Measurements from ENCODE around the gene WIPF3.

The WIPF3 gene

GRCh38 chr7:29815181-29816105, 9.1 kb downstream of the WIPF3 start:
- H3K27ac ChIP-seq = no peak overlapping the region
- DNase-seq (ENCODE audit: low spot score) = no peak
- ChIA-PET POLR2A (ENCODE audit: low non-redundant PET) (no interaction called here), CTCF (interaction anchor here (0.8 kb wide), 1 partner anchor 260 kb away, joined by 5 read pairs; no protein-coding TSS in a partner anchor)
- TF ChIP-seq, protein P1, sequence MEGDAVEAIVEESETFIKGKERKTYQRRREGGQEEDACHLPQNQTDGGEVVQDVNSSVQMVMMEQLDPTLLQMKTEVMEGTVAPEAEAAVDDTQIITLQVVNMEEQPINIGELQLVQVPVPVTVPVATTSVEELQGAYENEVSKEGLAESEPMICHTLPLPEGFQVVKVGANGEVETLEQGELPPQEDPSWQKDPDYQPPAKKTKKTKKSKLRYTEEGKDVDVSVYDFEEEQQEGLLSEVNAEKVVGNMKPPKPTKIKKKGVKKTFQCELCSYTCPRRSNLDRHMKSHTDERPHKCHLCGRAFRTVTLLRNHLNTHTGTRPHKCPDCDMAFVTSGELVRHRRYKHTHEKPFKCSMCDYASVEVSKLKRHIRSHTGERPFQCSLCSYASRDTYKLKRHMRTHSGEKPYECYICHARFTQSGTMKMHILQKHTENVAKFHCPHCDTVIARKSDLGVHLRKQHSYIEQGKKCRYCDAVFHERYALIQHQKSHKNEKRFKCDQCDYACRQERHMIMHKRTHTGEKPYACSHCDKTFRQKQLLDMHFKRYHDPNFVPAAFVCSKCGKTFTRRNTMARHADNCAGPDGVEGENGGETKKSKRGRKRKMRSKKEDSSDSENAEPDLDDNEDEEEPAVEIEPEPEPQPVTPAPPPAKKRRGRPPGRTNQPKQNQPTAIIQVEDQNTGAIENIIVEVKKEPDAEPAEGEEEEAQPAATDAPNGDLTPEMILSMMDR (conservative IDR thresholded peaks at IDR 0.05; ENCODE audit: low read depth) = no peak

- DNase-seq (ENCODE audit: low spot score) = no peak
- CTCF ChIA-PET = no interaction called here
- TF ChIP-seq, protein P1 (conservative IDR thresholded peaks at IDR 0.05; ENCODE audit: low read depth) = no peak
- H3K27ac ChIP-seq = no peak overlapping the region
- POLR2A ChIA-PET (ENCODE audit: low non-redundant PET) = no interaction called here
These were observed 12.0 kb downstream of the WIPF3 start for GRCh38 chr7:29818308-29818707.

DNA sequence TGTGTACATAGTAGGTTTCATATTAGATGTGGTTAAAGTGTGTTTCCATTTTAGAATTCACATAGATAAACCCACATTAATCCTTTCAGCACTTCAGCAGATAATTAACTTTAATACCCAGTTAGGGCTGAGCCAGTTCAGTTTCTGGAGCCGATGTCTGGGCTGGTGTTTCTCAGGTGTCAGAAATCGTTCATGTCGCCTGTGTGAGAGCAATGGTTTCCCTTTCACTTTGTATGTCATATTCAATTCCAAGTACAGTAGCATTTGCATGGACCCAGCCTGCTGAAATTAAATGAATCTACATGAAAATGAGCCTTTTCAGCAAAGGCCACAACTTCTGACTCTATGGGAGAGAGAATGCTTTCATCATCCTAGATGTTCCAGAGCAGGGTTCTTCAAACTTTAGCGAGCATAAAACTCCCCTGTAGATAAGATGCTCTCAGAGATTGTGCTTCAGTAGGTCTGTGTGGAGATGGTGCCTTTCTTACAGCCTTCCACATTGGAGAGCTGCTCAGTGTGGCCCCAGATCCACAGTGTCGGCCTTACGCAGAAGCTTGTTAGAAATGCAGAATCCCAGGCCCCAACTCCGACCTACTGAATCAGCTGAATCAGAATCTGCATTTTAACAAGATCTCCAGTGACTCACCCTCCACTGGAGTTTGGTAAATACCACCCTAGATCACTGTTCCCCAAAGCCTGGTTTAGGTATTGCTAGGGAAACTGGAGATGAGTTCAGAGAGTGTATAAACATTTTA, 19.6 kb downstream of the WIPF3 start:
- POLR2A ChIA-PET (ENCODE audit: low non-redundant PET) = no interaction called here
- DNase-seq (ENCODE audit: low spot score) = no peak

GRCh38 chr7:29826530-29826822, 20.2 kb downstream of the WIPF3 start:
- H3K27ac ChIP-seq = no peak overlapping the region
- CTCF ChIA-PET = no interaction called here
- POLR2A ChIA-PET (ENCODE audit: low non-redundant PET) = no interaction called here
- TF ChIP-seq, protein P1 (conservative IDR thresholded peaks at IDR 0.05; ENCODE audit: low read depth) = no peak
- DNase-seq (ENCODE audit: low spot score) = no peak

More for the DNA sequence above, 19.6 kb downstream of the WIPF3 start:
- TF ChIP-seq, protein P1 (conservative IDR thresholded peaks at IDR 0.05; ENCODE audit: low read depth) = no peak
- no peak overlapping the region for H3K27ac ChIP-seq
- CTCF ChIA-PET = no interaction called here

- DNase-seq (ENCODE audit: low spot score) = no peak
- TF ChIP-seq, protein P1 (conservative IDR thresholded peaks at IDR 0.05; ENCODE audit: low read depth) = no peak
- no peak overlapping the region for H3K27ac ChIP-seq
- ChIA-PET POLR2A (ENCODE audit: low non-redundant PET) (no interaction called here), CTCF (no interaction called here)
These were observed 20.6 kb downstream of the WIPF3 start for GRCh38 chr7:29826904-29827303.

DNA sequence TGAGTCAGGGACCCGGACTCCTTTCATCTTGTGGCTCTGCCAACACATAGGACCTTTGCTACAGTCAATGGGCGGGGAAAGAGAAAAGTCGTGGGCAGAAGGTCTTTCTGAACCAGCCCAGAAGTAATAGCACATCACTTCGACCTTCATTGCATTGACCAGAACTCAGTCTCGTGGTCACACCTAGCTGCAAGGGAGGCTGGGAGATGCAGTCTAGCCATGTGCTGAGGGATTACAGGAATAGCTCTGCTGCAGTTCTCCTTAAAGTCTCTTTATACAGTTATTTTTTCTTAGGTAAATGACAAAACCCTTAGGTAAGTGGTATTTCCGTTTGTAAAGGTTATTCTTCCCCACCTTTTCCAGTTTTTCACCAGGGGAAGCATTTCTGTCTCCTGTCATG, 25.4 kb downstream of the WIPF3 start:
- DNase-seq (ENCODE audit: low spot score) = no peak
- TF ChIP-seq, protein P1 (conservative IDR thresholded peaks at IDR 0.05; ENCODE audit: low read depth) = no peak
- POLR2A ChIA-PET (ENCODE audit: low non-redundant PET) = no interaction called here
- H3K27ac ChIP-seq = no peak overlapping the region
- CTCF ChIA-PET = no interaction called here
